Activated CD4-positive, CD25-positive, alpha-beta regulatory T cell treated with anti-CD3 and anti-CD28 coated beads, Interleukin-2, amount 50 U/mL, for 16 hours (primary cell): Measurements from ENCODE around the gene BMPR1B.
"Not testable (repeated sequence)": the region's sequence is repeated elsewhere in the genome, so short reads cannot be mapped to it uniquely, and the experiment has no call there.

ENCODE experiments used
- DNase-seq: peaks from one replicate; pipeline ENCODE4 v3.0.0-alpha.2; 2020; ENCODE audit warnings: low read depth, low spot score

BMPR1B gene

GRCh38 chr4:95087657-95088455 lies 330.1 kb downstream of the BMPR1B start:
- DNase-seq: no peak

DNA sequence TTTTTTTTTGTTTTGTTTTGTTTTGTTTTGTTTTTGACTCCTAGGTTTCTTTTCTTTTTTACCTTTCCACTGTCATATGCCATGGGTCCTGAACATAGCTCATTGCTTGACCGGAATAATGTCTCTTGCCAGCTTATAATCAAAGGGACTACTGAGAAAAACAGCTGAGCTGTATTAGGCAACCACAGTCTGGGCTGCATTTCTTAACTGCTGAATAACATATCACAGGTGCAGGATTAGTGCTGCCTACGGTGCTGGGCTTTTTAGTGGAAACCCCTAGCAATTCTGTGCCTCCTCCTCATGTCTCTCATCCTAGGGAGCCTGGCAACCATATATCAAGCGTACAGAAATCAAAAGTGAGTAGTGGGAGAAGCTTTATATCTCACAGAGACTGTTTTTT lies 333.5 kb downstream of the BMPR1B start:
- DNase-seq: no peak

DNA sequence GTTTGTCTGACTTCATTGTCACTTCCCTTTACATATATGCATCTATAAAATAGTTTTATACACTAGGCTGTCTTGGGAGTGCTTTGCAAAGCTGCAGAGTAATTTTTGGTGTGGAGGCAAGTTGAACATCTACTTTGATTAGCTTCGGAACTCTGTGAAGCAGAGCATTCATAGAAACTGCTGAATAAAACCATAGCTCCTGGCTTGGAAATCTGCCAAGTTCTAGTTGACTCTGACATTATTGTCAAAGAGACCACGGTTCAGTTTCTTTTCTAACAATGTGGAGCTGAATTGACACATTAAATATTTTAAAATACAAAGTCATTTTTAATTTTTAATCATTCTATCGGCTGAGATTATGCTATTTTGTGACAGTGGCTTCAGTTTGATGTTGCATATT lies 335.0 kb downstream of the BMPR1B start:
- DNase-seq: no peak

- no peak for DNase-seq
Observed at GRCh38 chr4:95093460-95093859, 335.7 kb downstream of the BMPR1B start.

- no peak for DNase-seq
Observed at GRCh38 chr4:95093936-95094929, 336.5 kb downstream of the BMPR1B start.

DNA sequence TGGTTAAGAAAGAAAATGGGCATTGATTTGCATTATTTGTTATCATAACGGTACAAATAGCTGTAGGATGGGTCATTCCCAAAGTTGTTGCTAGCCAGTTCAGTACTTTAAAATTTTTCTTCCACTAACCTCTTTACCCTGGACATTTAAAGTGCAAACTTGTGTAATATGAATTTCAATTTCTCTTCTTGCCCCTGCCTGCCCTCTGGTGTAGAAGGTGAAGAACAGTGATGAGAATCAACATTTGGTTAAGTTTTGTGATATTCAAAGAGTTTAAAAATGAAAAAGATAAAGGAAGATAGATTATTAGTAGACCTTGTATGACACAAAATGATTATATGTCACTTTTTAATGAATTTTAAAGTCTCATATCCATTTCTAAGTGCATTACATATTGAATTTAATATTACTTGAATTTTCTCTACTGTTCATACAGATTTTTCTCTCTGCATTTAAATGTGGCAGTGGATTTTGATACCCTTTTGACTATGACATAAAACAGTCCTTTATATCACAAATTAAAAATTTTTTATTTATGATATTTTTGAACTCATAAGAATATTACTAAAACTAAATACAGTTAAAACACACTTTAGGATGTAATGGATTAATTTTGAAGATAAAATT lies 337.7 kb downstream of the BMPR1B start:
- no peak for DNase-seq

DNA sequence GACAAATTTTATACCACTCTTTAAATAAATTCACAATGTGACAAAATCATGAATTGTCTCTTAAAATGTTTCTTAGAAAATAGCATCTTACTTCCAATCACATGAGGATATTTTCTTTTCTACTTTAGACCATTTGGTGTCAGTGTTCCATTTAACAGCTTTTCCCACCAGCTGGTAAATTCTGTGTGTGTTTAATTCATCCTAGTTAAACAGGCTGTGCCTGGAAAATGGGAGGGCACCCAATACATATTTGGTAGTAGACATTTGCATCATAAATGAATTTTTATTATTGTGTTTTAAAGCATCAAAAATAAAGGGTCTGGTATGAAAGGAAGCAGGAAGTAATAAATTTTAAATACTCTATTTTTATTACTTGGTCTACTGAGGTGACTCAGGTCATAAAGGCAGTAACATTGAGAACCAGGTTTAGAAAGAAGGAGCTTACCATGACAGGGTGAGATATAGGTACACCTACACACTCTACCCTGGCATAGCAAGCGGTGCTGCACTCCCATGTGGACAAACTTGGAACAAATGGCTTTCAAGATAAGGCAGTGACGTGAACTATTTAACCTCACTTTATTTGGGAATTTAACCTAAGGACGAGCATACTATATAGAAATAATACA lies 344.5 kb downstream of the BMPR1B start:
- no peak for DNase-seq

DNA sequence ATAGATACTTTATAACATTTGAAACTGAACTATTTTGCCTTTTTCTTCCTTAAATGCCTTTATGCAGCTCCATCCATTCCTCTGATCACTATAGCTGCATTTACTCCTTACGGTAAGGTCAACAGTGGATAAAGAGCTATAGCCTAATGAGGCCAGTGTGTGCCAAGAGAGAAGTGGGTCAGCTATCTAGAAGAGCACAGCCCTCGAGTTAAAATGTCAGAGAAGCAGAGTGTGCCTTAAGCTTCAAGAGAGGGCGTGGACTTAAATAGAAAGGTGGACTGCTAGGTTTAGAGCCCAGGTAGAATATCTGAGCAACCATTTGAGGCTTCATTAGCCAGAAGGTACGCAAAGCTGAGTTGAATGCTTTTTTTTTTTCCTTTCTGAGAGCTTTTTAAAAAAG lies 347.4 kb downstream of the BMPR1B start:
- no peak for DNase-seq

- DNase-seq: no peak
Observed at GRCh38 chr4:95105983-95106382, 348.2 kb downstream of the BMPR1B start.

DNA sequence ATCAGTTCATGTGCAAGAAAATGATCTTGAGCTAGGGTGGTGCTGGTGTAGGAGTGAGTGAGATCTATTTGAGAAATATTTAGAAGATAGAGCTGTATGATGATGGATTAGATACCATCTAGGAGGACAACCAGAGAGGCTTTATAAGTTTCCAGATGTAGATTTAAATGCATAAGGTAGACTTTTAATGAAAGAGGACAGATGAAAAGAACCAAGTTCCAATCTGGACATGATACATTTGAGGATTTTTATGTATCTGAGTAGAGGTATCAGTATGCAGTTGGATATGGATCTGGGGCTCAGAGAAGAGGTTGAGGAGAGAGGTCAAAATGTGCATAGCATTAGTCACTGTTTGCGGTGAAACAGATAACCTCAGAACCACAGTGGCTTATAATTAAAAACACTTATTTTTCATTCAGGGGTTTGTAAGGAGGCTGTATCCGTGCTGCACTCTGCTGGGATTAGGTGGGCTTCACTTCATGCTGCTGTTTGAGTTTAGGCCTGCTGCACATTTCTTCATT lies 348.7 kb downstream of the BMPR1B start:
- DNase-seq: no peak

GRCh38 chr4:95107004-95107403 lies 349.2 kb downstream of the BMPR1B start:
- DNase-seq: no peak

GRCh38 chr4:95107635-95108034 lies 349.9 kb downstream of the BMPR1B start:
- DNase-seq: no peak

GRCh38 chr4:95108883-95109421 lies 351.2 kb downstream of the BMPR1B start:
- DNase-seq: no peak

DNA sequence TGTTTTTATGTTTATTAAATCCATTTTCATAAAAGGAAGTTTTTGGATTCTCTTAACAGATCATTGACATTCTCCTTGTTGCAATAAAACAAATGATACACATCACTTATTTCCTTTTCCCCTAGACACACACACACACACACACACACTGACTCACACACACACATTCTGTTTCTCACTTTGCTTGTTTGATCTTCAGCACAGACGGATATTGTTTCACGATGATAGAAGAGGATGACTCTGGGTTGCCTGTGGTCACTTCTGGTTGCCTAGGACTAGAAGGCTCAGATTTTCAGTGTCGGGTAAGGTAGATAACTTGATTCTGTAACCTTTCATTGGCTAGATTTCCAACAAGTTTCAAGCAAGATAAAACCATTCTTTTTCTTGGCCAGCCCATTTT lies 356.8 kb downstream of the BMPR1B start:
- no peak for DNase-seq

DNA sequence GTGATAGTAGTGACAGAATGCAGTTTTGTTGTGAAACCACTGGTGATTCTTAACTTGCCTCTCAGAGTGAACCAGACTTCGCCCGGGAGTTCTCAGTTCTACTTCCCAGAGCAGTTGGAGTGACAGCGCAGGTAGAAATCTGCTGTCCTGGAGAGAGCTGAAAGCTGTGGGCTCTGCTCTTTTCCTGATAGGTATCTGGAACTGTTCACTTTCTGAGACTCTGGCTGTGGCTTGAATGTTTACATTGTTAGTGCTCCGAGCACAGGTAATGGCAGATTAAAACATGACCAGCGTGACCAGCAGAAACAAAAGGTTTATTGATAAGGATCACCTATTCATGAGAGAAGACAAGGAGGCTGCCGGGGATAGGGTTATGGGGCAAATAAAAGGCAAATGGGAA lies 360.7 kb downstream of the BMPR1B start:
- DNase-seq: no peak

- no peak for DNase-seq
Observed at GRCh38 chr4:95120456-95120855, 362.7 kb downstream of the BMPR1B start.

GRCh38 chr4:95122001-95122400 lies 364.2 kb downstream of the BMPR1B start:
- DNase-seq: no peak

GRCh38 chr4:95124906-95125504 lies 367.2 kb downstream of the BMPR1B start:
- no peak for DNase-seq

- DNase-seq: no peak
Observed at GRCh38 chr4:95129031-95129430, 371.3 kb downstream of the BMPR1B start.

DNA sequence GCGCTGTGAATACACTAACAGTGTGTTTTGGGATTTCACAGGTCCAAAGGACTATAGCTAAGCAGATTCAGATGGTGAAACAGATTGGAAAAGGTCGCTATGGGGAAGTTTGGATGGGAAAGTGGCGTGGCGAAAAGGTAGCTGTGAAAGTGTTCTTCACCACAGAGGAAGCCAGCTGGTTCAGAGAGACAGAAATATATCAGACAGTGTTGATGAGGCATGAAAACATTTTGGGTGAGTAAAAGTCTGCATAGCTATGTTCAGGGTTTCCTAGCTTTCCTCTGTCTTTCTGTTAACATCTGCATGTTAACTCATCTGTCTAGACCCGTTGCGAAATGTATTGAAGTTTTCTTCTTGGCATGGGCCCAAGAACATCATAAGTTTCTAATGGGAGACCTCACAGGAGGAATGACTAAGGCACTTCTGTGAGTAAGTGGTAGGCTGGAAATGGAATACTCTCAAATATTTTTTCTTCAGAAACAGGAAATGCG lies 372.1 kb downstream of the BMPR1B start:
- DNase-seq: no peak

- not testable (repeated sequence) for DNase-seq
Observed at GRCh38 chr4:95134016-95134415, 376.3 kb downstream of the BMPR1B start.
